Liver (tissue), 3 donors: ENCODE measurements around the gene AKT1S1.

Source experiments
- CTCF ChIP-seq: fragments of 150-350 bp; IDR thresholded peaks from 2 replicates; pipeline ENCODE4 v1.5.1; 2017; ENCODE audit warnings: improper control_type of control experiment, low read depth, low read length; ENCODE audit not compliant: missing input control
- EGR1 ChIP-seq, 2 donors: IDR thresholded peaks; 2 replicates each; pipeline ENCODE4 v1.6.1; 2016 to 2018; ENCODE audit warnings: antibody characterized with exemption in 2 of 2, low read depth in 2 of 2
- FOXA1 ChIP-seq: IDR thresholded peaks from 2 replicates; pipeline ENCODE4 v1.6.1; 2016; ENCODE audit warnings: antibody characterized with exemption
- GABPA ChIP-seq, 2 donors: IDR thresholded peaks in 1 of 2; conservative IDR thresholded peaks in 1 of 2; 2 replicates each; pipeline ENCODE4 v1.6.1; 2016; ENCODE audit warnings: antibody characterized with exemption in 2 of 2, mild to moderate bottlenecking in 1 of 2, moderate library complexity in 1 of 2
- RAD21 ChIP-seq, 2 donors: IDR thresholded peaks; 2 replicates each; pipeline ENCODE4 v1.6.1; 2016; ENCODE audit warnings: antibody characterized with exemption in 2 of 2, mild to moderate bottlenecking in 2 of 2
- REST ChIP-seq: IDR thresholded peaks from 2 replicates; pipeline ENCODE4 v1.6.1; 2016; ENCODE audit warnings: antibody characterized with exemption, mild to moderate bottlenecking
- TAF1 ChIP-seq: conservative IDR thresholded peaks from 2 replicates; pipeline ENCODE4 v1.6.1; 2016; ENCODE audit warnings: antibody characterized with exemption, mild to moderate bottlenecking
- YY1 ChIP-seq: IDR thresholded peaks from 2 replicates; pipeline ENCODE4 v1.6.1; 2016; ENCODE audit warnings: antibody characterized with exemption, mild to moderate bottlenecking
- ZBTB33 ChIP-seq: IDR thresholded peaks from 2 replicates; pipeline ENCODE4 v1.6.1; 2016; ENCODE audit warnings: antibody characterized with exemption
- TF ChIP-seq, protein P1 (sequence below): IDR thresholded peaks from 2 replicates; pipeline ENCODE4 v1.6.1; 2016; ENCODE audit warnings: antibody characterized with exemption
- donor health status: healthy.
- donor health status: healthy.

DNA sequence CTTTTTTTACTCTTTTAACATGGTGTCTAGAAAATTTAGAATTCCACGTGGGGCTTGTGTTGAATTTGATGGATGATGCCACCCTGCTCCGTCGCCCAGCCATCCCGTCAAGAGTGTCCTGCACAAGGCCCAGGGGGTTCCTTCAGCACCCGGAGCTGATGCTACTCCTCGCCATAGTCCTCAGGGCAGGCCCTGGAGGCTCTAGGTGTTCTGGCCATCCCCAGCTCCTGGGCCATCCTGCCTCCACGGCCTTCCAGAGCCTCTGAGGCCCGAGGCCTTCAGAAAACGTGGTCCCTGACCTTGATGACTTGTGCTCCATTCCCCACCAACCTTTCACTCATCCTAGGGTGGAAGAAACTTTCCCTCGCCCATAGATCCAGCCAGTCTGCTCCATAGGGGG is 3.3 kb downstream of the AKT1S1 start:
- TF ChIP-seq CTCF (no peak), FOXA1 (no peak), REST (no peak), YY1 (no peak), EGR1 (IDR thresholded peaks at IDR 0.05; ENCODE audit: low read depth in 2 of 2) (no peak), ZBTB33 (no peak), RAD21 (IDR thresholded peaks at IDR 0.05) (no peak), TAF1 (no peak), GABPA (IDR thresholded peaks at IDR 0.05 in 1 of 2, conservative IDR thresholded peaks at IDR 0.05 in 1 of 2) (no peak)
- TF ChIP-seq, protein P1, sequence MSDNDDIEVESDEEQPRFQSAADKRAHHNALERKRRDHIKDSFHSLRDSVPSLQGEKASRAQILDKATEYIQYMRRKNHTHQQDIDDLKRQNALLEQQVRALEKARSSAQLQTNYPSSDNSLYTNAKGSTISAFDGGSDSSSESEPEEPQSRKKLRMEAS = no peak
